ENCODE data around the gene PRRG3. TPM values are rescaled to one million over a fixed set of nuclear protein-coding genes. Genes with fewer than 3 reads are reported as not detected.

PRRG3 gene
- total RNA-seq, 1 experiment from 2014 or later = not detected

DNA sequence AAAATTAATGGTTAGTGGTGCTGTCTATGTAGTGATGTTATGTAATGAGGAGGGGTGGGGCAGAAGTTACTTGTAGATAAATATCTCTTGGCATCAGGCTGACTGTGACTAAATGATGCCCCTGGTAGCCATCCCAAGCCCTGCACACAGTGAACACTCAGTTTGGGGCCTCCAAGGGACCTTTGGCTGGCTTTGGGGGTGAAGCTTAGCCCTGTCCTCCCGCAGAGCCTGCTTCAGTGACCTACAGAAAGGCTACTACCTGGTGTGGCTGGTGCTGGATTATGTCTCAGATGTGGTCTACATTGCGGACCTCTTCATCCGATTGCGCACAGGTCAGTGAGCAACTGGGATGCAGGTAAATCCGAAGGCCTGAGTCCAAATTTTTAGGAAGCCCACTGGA is 47.1 kb downstream of the PRRG3 start:
- intact Hi-C loops (cut with micrococcal nuclease; ENCODE audit: unreplicated experiment) = no loop called here
- Histone ChIP-seq H3K4me1 (no peaks in the 10 kb centered on the region), H3K27me3 (replicated peaks; ENCODE audit: control insufficient read depth, insufficient read depth, low read length) (no peaks in the 10 kb centered on the region), H3K36me3 (ENCODE audit: control insufficient read depth, insufficient read depth, low read length) (no peaks in the 10 kb centered on the region), H3K9me3 (no peaks in the 10 kb centered on the region), H3K4me3 (ENCODE audit: low read depth, low read length) (no peak overlapping the region)
- no peak for DNase-seq
- Mint-ChIP-seq H3K36me3 (ENCODE audit: insufficient read depth, unreplicated experiment) (no peaks in the 10 kb centered on the region), H3K27me3 (ENCODE audit: insufficient read depth, unreplicated experiment) (peaks cover 8% of the 10 kb centered on the region), H3K27ac (ENCODE audit: unreplicated experiment) (no peak overlapping the region), H3K9me3 (ENCODE audit: unreplicated experiment) (no peaks in the 10 kb centered on the region), H3K4me3 (ENCODE audit: unreplicated experiment) (no peak overlapping the region), H3K4me1 (ENCODE audit: low read depth, unreplicated experiment) (no peaks in the 10 kb centered on the region)
- TF ChIP-seq, protein P1, sequence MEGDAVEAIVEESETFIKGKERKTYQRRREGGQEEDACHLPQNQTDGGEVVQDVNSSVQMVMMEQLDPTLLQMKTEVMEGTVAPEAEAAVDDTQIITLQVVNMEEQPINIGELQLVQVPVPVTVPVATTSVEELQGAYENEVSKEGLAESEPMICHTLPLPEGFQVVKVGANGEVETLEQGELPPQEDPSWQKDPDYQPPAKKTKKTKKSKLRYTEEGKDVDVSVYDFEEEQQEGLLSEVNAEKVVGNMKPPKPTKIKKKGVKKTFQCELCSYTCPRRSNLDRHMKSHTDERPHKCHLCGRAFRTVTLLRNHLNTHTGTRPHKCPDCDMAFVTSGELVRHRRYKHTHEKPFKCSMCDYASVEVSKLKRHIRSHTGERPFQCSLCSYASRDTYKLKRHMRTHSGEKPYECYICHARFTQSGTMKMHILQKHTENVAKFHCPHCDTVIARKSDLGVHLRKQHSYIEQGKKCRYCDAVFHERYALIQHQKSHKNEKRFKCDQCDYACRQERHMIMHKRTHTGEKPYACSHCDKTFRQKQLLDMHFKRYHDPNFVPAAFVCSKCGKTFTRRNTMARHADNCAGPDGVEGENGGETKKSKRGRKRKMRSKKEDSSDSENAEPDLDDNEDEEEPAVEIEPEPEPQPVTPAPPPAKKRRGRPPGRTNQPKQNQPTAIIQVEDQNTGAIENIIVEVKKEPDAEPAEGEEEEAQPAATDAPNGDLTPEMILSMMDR (IDR thresholded peaks at IDR 0.05; ENCODE audit: insufficient read depth in 1 of 2, low read depth in 1 of 2, low read length in 1 of 2, severe bottlenecking in 1 of 2, unreplicated experiment in 1 of 2) = no peak
- ChIA-PET POLR2A (no interaction called here), CTCF (no interaction called here)
- BruUV-seq (replicated peaks) = no TSS peak

DNA sequence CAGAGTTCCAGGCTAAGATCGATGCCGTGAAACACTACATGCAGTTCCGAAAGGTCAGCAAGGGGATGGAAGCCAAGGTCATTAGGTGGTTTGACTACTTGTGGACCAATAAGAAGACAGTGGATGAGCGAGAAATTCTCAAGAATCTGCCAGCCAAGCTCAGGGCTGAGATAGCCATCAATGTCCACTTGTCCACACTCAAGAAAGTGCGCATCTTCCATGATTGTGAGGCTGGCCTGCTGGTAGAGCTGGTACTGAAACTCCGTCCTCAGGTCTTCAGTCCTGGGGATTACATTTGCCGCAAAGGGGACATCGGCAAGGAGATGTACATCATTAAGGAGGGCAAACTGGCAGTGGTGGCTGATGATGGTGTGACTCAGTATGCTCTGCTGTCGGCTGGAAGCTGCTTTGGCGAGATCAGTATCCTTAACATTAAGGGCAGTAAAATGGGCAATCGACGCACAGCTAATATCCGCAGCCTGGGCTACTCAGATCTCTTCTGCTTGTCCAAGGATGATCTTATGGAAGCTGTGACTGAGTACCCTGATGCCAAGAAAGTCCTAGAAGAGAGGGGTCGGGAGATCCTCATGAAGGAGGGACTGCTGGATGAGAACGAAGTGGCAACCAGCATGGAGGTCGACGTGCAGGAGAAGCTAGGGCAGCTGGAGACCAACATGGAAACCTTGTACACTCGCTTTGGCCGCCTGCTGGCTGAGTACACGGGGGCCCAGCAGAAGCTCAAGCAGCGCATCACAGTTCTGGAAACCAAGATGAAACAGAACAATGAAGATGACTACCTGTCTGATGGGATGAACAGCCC is 48.6 kb downstream of the PRRG3 start:
- Histone ChIP-seq H3K4me3 (ENCODE audit: low read depth, low read length) (no peak overlapping the region), H3K36me3 (ENCODE audit: control insufficient read depth, insufficient read depth, low read length) (no peaks in the 10 kb centered on the region), H3K27me3 (replicated peaks; ENCODE audit: control insufficient read depth, insufficient read depth, low read length) (no peaks in the 10 kb centered on the region), H3K9me3 (no peaks in the 10 kb centered on the region), H3K4me1 (no peaks in the 10 kb centered on the region)
- no TSS peak for BruUV-seq (replicated peaks)
- Mint-ChIP-seq H3K4me1 (ENCODE audit: low read depth, unreplicated experiment) (no peaks in the 10 kb centered on the region), H3K9me3 (ENCODE audit: unreplicated experiment) (no peaks in the 10 kb centered on the region), H3K4me3 (ENCODE audit: unreplicated experiment) (no peak overlapping the region), H3K27ac (ENCODE audit: unreplicated experiment) (no peak overlapping the region), H3K36me3 (ENCODE audit: insufficient read depth, unreplicated experiment) (no peaks in the 10 kb centered on the region), H3K27me3 (ENCODE audit: insufficient read depth, unreplicated experiment) (peaks cover 5% of the 10 kb centered on the region)
- TF ChIP-seq, protein P1 (IDR thresholded peaks at IDR 0.05; ENCODE audit: insufficient read depth in 1 of 2, low read depth in 1 of 2, low read length in 1 of 2, severe bottlenecking in 1 of 2, unreplicated experiment in 1 of 2) = no peak
- intact Hi-C loops (cut with micrococcal nuclease; ENCODE audit: unreplicated experiment) = no loop called here
- no peak for DNase-seq
- ChIA-PET POLR2A (no interaction called here), CTCF (no interaction called here)

DNA sequence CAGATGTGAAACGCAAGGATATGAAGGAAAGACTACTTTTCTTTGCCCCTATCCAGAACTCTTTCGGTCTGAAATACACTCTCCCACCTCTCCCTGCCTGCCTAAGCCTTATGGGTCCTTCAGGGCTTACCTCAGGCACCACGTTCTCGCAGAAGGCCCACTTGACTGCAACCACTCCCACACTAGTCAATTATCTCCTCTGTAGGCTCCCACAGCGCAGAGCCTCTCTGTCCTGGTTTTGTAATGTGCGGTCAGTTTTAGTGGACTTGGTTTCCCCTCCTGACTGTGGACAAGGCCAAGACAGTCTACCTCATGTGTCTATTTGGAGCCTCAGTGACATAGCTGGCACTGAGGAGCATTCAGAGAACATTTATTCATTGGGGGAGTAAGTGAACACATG is 50.4 kb downstream of the PRRG3 start:
- CTCF ChIA-PET = no interaction called here
- H3K9me3 ChIP-seq = no peaks in the 10 kb centered on the region
- Mint-ChIP-seq H3K27me3 (ENCODE audit: insufficient read depth, unreplicated experiment) (peaks cover 5% of the 10 kb centered on the region), H3K4me3 (ENCODE audit: unreplicated experiment) (no peak overlapping the region), H3K9me3 (ENCODE audit: unreplicated experiment) (no peaks in the 10 kb centered on the region), H3K27ac (ENCODE audit: unreplicated experiment) (no peak overlapping the region), H3K4me1 (ENCODE audit: low read depth, unreplicated experiment) (no peaks in the 10 kb centered on the region), H3K36me3 (ENCODE audit: insufficient read depth, unreplicated experiment) (no peaks in the 10 kb centered on the region)
- no peak for DNase-seq
- TF ChIP-seq, protein P1 (IDR thresholded peaks at IDR 0.05; ENCODE audit: insufficient read depth in 1 of 2, low read depth in 1 of 2, low read length in 1 of 2, severe bottlenecking in 1 of 2, unreplicated experiment in 1 of 2) = no peak
- POLR2A ChIA-PET = no interaction called here
- no peaks in the 10 kb centered on the region for H3K4me1 ChIP-seq
- no peaks in the 10 kb centered on the region for H3K36me3 ChIP-seq (ENCODE audit: control insufficient read depth, insufficient read depth, low read length)
- no TSS peak for BruUV-seq (replicated peaks)
- H3K27me3 ChIP-seq (replicated peaks; ENCODE audit: control insufficient read depth, insufficient read depth, low read length) = no peaks in the 10 kb centered on the region
- H3K4me3 ChIP-seq (ENCODE audit: low read depth, low read length) = no peak overlapping the region
- intact Hi-C loops (cut with micrococcal nuclease; ENCODE audit: unreplicated experiment) = no loop called here
